Measurements from ENCODE around the gene CDC6. TPM values are rescaled to one million over a fixed set of nuclear protein-coding genes. Genes with fewer than 3 reads are reported as not detected.
A peak's percentile ranks its signal among the peaks of the same experiment; 100 is the strongest.

The CDC6 gene
- total RNA-seq, 2 donors from 2014 or later: 5.5 to 9.0 TPM

- ATAC-seq (peak; percentile 90), DNase-seq (peak; percentile 96)
- intact Hi-C loops (cut with DNase I, micrococcal nuclease): no loop called here
Measured at GRCh38 chr17:40317880-40318829, 30.5 kb downstream of the CDC6 start.

- no peak for ATAC-seq
- intact Hi-C loops (cut with DNase I, micrococcal nuclease): no loop called here
- peak; percentile 36 to 38 for DNase-seq
Measured at GRCh38 chr17:40318830-40319391, 31.2 kb downstream of the CDC6 start.

- intact Hi-C loops (cut with DNase I, micrococcal nuclease): no loop called here
- DNase-seq: peak; percentile 70 to 73
Measured at GRCh38 chr17:40319651-40320540, 32.2 kb downstream of the CDC6 start.

GRCh38 chr17:40320756-40321523, 33.3 kb downstream of the CDC6 start:
- DNase-seq: peak; percentile 56 to 75
- intact Hi-C loops (cut with DNase I, micrococcal nuclease): no loop called here
- ATAC-seq: no peak

More at GRCh38 chr17:40319651-40320540, 32.2 kb downstream of the CDC6 start:
- ATAC-seq: no peak

- DNase-seq: peak in 1 of 2 donors; percentile 29
- ATAC-seq: no peak
- intact Hi-C loops (cut with DNase I, micrococcal nuclease): no loop called here
Measured at GRCh38 chr17:40321524-40321929, 33.8 kb downstream of the CDC6 start.

- intact Hi-C loops (cut with DNase I, micrococcal nuclease): no loop called here
- DNase-seq: peak; percentile 44 to 52
- ATAC-seq: no peak
Measured at GRCh38 chr17:40321961-40322357, 34.3 kb downstream of the CDC6 start.

- ATAC-seq: no peak
- intact Hi-C loops (cut with DNase I, micrococcal nuclease): no loop called here
- peak; percentile 70 to 76 for DNase-seq
Measured at GRCh38 chr17:40322358-40323315, 35.0 kb downstream of the CDC6 start.

GRCh38 chr17:40323391-40324381, 36.0 kb downstream of the CDC6 start:
- ATAC-seq: peak; percentile 17
- intact Hi-C loops (cut with DNase I, micrococcal nuclease): no loop called here
- DNase-seq: peak; percentile 59 to 60

GRCh38 chr17:40325156-40326013, 37.7 kb downstream of the CDC6 start:
- ATAC-seq: no peak
- DNase-seq: peak in 1 of 2 donors; percentile 32
- intact Hi-C loops (cut with DNase I, micrococcal nuclease): no loop called here

- intact Hi-C loops (cut with DNase I, micrococcal nuclease): no loop called here
- peak; percentile 19 for ATAC-seq
- peak; percentile 26 to 49 for DNase-seq
Measured at GRCh38 chr17:40326014-40326831, 38.5 kb downstream of the CDC6 start.

- intact Hi-C loops (cut with DNase I, micrococcal nuclease): no loop called here
- ATAC-seq: peak; percentile 38
Measured at GRCh38 chr17:40326832-40327199, 39.1 kb downstream of the CDC6 start.

GRCh38 chr17:40327244-40327729, 39.6 kb downstream of the CDC6 start:
- DNase-seq: peak in 1 of 2 donors; percentile 11
- ATAC-seq: no peak
- intact Hi-C loops (cut with DNase I, micrococcal nuclease): no loop called here

More at GRCh38 chr17:40326832-40327199, 39.1 kb downstream of the CDC6 start:
- DNase-seq: peak in 1 of 2 donors; percentile 18

GRCh38 chr17:40327735-40328385, 40.2 kb downstream of the CDC6 start:
- intact Hi-C loops (cut with DNase I, micrococcal nuclease): no loop called here
- DNase-seq (peak in 1 of 2 donors; percentile 24), ATAC-seq (no peak)

- intact Hi-C loops (cut with DNase I, micrococcal nuclease): no loop called here
- DNase-seq (no peak), ATAC-seq (no peak)
Measured at GRCh38 chr17:40328386-40328766, 40.7 kb downstream of the CDC6 start.

Data from left colon (tissue), 2 donors.